Measurements from ENCODE around the gene ANO3. TPM values are rescaled to one million over a fixed set of nuclear protein-coding genes. Genes with fewer than 3 reads are reported as not detected.

The ANO3 gene
- total and polyA plus RNA-seq, 2 of the 4 experiments (the other 2 are of a cell fraction) = 0.02 to 0.18 TPM

GRCh38 chr11:26512196-26512595, 180.3 kb downstream of the ANO3 start:
- H2AK9ac ChIP-seq (replicated peaks; ENCODE audit: low read depth, low read length, poor library complexity) = no peak overlapping the region
- no peaks in the 10 kb centered on the region for H3K9me3 ChIP-seq (ENCODE audit: control insufficient read depth, insufficient read depth, low read length)
- DNase-seq (no peak), ATAC-seq (ENCODE audit: low read depth) (no peak)
- no peak overlapping the region for H3K27ac ChIP-seq (ENCODE audit: insufficient read depth, low read length)
- H3K14ac ChIP-seq (replicated peaks; ENCODE audit: low read depth, low read length) = no peak overlapping the region
- H2BK120ac ChIP-seq (ENCODE audit: low read depth, low read length) = no peak overlapping the region
- no peak overlapping the region for H3K18ac ChIP-seq (ENCODE audit: low read depth, low read length)
- H4K5ac ChIP-seq (ENCODE audit: low read depth, low read length) = no peak overlapping the region
- no peaks in the 10 kb centered on the region for H3K4me1 ChIP-seq (ENCODE audit: control insufficient read depth, insufficient read depth, low read length)
- POLR2A ChIA-PET (ENCODE audit: unreplicated experiment) = interaction anchor here (0.6 kb wide), 1 partner anchor 19 kb away, joined by 4 read pairs; no protein-coding TSS in a partner anchor
- no peak overlapping the region for H3K4me3 ChIP-seq (ENCODE audit: insufficient read depth, low read depth, low read length)
- CTCF ChIA-PET = no interaction called here
- no CpG with 5 or more reads among the region's 2 CpGs for WGBS, 2 experiments (ENCODE audit: extremely low coverage in 2 of 2, insufficient read length in 1 of 2)
- no peaks in the 10 kb centered on the region for H3K27me3 ChIP-seq (ENCODE audit: control insufficient read depth, insufficient read depth, low read length)
- H4K91ac ChIP-seq (ENCODE audit: insufficient read depth, low read depth, low read length) = no peak overlapping the region
- no peaks in the 10 kb centered on the region for H4K20me1 ChIP-seq (ENCODE audit: insufficient read depth, low read length)
- no peak overlapping the region for H2AK5ac ChIP-seq (ENCODE audit: low read depth, low read length)
- no peak overlapping the region for H2BK20ac ChIP-seq (ENCODE audit: low read depth, low read length)
- no peaks in the 10 kb centered on the region for H3K9me1 ChIP-seq (ENCODE audit: insufficient read depth, low read length)
- dilution Hi-C loops (cut with HindIII; ENCODE audit: low sequenced_read_pairs, unreplicated experiment) = no loop called here
- H3K79me1 ChIP-seq (ENCODE audit: low read depth in 1 of 2, low read length in 2 of 2) = no peaks in the 10 kb centered on the region
- no peak overlapping the region for H3K23ac ChIP-seq (ENCODE audit: low read depth, low read length)
- no peak overlapping the region for H4K8ac ChIP-seq (ENCODE audit: low read depth in 2 of 2, low read length in 2 of 2)
- no peak overlapping the region for H2AFZ ChIP-seq (replicated peaks; ENCODE audit: low read length, poor library complexity)
- BruUV-seq (replicated peaks) = no TSS peak
- intact Hi-C loops (cut with micrococcal nuclease) = no loop called here
- H2BK5ac ChIP-seq (ENCODE audit: low read depth, low read length, poor library complexity, severe bottlenecking) = no peak overlapping the region
- in situ Hi-C loops (cut with MboI; ENCODE audit: low sequenced_read_pairs) = no loop called here
- no peaks in the 10 kb centered on the region for H3K36me3 ChIP-seq (ENCODE audit: control insufficient read depth, insufficient read depth, low read length)
- H3K4ac ChIP-seq (ENCODE audit: low read depth, low read length) = no peak overlapping the region
- H3K9ac ChIP-seq (ENCODE audit: low read depth, low read length) = no peak overlapping the region
- no peak overlapping the region for H3K56ac ChIP-seq (ENCODE audit: extremely low read depth, insufficient read depth, low read length)
- no peak overlapping the region for H2BK15ac ChIP-seq (ENCODE audit: low read depth, low read length)
- H3K4me2 ChIP-seq (ENCODE audit: low read depth, low read length) = no peak overlapping the region
- TF ChIP-seq BHLHE40 (IDR thresholded peaks at IDR 0.05; ENCODE audit: low read depth, low read length) = no peak
- TF ChIP-seq CEBPB (IDR thresholded peaks at IDR 0.05; ENCODE audit: low read depth, low read length) = no peak
- no peak for TF ChIP-seq FOS (IDR thresholded peaks at IDR 0.05; ENCODE audit: low read depth, low read length)
- TF ChIP-seq NFE2L2 (IDR thresholded peaks at IDR 0.05; ENCODE audit: low read depth, low read length) = no peak
- no peak for TF ChIP-seq RFX5 (IDR thresholded peaks at IDR 0.05; ENCODE audit: low read depth, low read length)
- TF ChIP-seq, protein P1, sequence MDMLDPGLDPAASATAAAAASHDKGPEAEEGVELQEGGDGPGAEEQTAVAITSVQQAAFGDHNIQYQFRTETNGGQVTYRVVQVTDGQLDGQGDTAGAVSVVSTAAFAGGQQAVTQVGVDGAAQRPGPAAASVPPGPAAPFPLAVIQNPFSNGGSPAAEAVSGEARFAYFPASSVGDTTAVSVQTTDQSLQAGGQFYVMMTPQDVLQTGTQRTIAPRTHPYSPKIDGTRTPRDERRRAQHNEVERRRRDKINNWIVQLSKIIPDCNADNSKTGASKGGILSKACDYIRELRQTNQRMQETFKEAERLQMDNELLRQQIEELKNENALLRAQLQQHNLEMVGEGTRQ (IDR thresholded peaks at IDR 0.05; ENCODE audit: low read depth, low read length) = no peak
- TF ChIP-seq RAD21 (IDR thresholded peaks at IDR 0.05; ENCODE audit: low read length) = no peak
- TF ChIP-seq MAZ (IDR thresholded peaks at IDR 0.05; ENCODE audit: borderline replicate concordance, low read depth, low read length) = no peak
- no peak for TF ChIP-seq MXI1 (IDR thresholded peaks at IDR 0.05; ENCODE audit: borderline replicate concordance, low read depth, low read length)
- no peak for TF ChIP-seq RCOR1 (IDR thresholded peaks at IDR 0.05; ENCODE audit: insufficient replicate concordance, low read length)
- no peak for TF ChIP-seq CTCF (conservative IDR thresholded peaks at IDR 0.05; ENCODE audit: low read depth, low read length)
- no peak for TF ChIP-seq SMC3 (IDR thresholded peaks at IDR 0.05; ENCODE audit: low read depth, low read length)
- TF ChIP-seq POLR2A (IDR thresholded peaks at IDR 0.05; ENCODE audit: low read depth, low read length) = no peak
- TF ChIP-seq MAFK (IDR thresholded peaks at IDR 0.05; ENCODE audit: low read depth, low read length) = no peak
- no peak for TF ChIP-seq CHD1 (IDR thresholded peaks at IDR 0.05; ENCODE audit: low read depth, low read length)
- no peak for TF ChIP-seq ELK1 (IDR thresholded peaks at IDR 0.05; ENCODE audit: borderline replicate concordance, low read depth, low read length)
